Neural progenitor cell (in vitro differentiated cells): ENCODE measurements around the gene HPSE2.

ENCODE experiments used
- CTCF ChIP-seq: fragments of 200-600 bp; sonication (generic); IDR thresholded peaks from 2 replicates; pipeline ENCODE4 v1.5.1; 2017; ENCODE audit warnings: antibody characterized with exemption, mild to moderate bottlenecking
- EZH2phosphoT487 ChIP-seq: fragments of 200-600 bp; sonication (generic); IDR thresholded peaks from 2 replicates; pipeline ENCODE4 v1.6.1; 2017; ENCODE audit warnings: antibody characterized with exemption

- TF ChIP-seq CTCF (no peak), EZH2phosphoT487 (no peak)
Measured at GRCh38 chr10:98567391-98568133, 668.1 kb downstream of the HPSE2 start.
